K562 (cell line): ENCODE data around the gene ERCC6L. TPM values are rescaled to one million over a fixed set of nuclear protein-coding genes. Genes with fewer than 3 reads are reported as not detected.

Experiments used
- ATAC-seq: fragments of 200-7000 bp; cut with Tn5 transposase; 3 replicates; pipeline ENCODE4 v1.9.1; 2020; ENCODE audit warnings: moderate library complexity
- BruUV-seq: library from RNA; stranded (reverse); fragments of 400-500 nt; replicated peaks from 2 replicates; lab custom pipeline; 2021; lab: Mats Ljungman, UMichigan
- CTCF ChIA-PET: fragments of 300-600 bp; formaldehyde crosslinking; extraction: SDS; loops from one replicate; lab custom pipeline; 2021; ENCODE audit warnings: low intra/inter-chr PET ratio; lab: Yijun Ruan, JAX
- POLR2A ChIA-PET: fragments of 300-600, 350-650 bp; sonication (Branson Sonifier 250); formaldehyde crosslinking; extraction: SDS; loops from one replicate; lab custom pipeline; 2021; ENCODE audit warnings: antibody characterized with exemption, inconsistent platforms; lab: Yijun Ruan, JAX
- DNase-seq, 4 experiments: peaks; one replicate each; pipeline versions ENCODE4 v3.0.0 to v3.0.0-alpha.2; 2011 to 2018; ENCODE audit warnings: low spot score in 3 of 4, mixed read lengths in 3 of 4; ENCODE audit errors: extremely low read depth in 1 of 4
- FAIRE-seq: peaks from 2 replicates; lab custom pipeline; 2011; peaks lifted over from hg19 to GRCh38; lab: Jason Lieb, UNC
- H2AFZ ChIP-seq: 2 replicates; pipeline ENCODE4 v1.6.0; 2011; ENCODE audit warnings: low read depth, low read length, control low read depth, inconsistent platforms
- H3K27ac ChIP-seq: fragments of 200-600 bp; 3 replicates; pipeline ENCODE4 v1.8.0; 2011; ENCODE audit warnings: low read depth, mild to moderate bottlenecking, control low read depth, inconsistent platforms, low read length, moderate library complexity, mixed read lengths; ENCODE audit errors: extremely low read depth
- H3K27me3 ChIP-seq, 2 experiments: fragments of 300-600 bp in 1 of 2; 2 replicates in 1 of 2; 3 replicates in 1 of 2; pipeline versions ENCODE4 v1.6.0 to v1.8.0; 2011; ENCODE audit warnings: inconsistent platforms in 2 of 2, low read length in 2 of 2, mild to moderate bottlenecking in 1 of 2, mixed read lengths in 1 of 2, moderate library complexity in 1 of 2; ENCODE audit not compliant: control insufficient read depth in 2 of 2, insufficient read depth in 2 of 2
- H3K36me3 ChIP-seq: fragments of 300-600 bp; 3 replicates; pipeline ENCODE4 v1.8.0; 2011; ENCODE audit warnings: mild to moderate bottlenecking, low read length, inconsistent platforms; ENCODE audit not compliant: control insufficient read depth, insufficient read depth
- H3K4me1 ChIP-seq, 2 experiments: fragments of 200-600 bp in 1 of 2; replicated peaks in 1 of 2; 2 replicates in 1 of 2; 3 replicates in 1 of 2; pipeline versions ENCODE4 v1.5.1 to v1.8.0; 2011; ENCODE audit warnings: inconsistent platforms in 2 of 2, low read length in 2 of 2, mild to moderate bottlenecking in 1 of 2, mixed read lengths in 1 of 2, moderate library complexity in 1 of 2; ENCODE audit not compliant: control insufficient read depth in 2 of 2, insufficient read depth in 2 of 2
- H3K4me2 ChIP-seq: 2 replicates; pipeline ENCODE4 v1.6.1; 2011; ENCODE audit warnings: low read length, control low read depth, inconsistent platforms, mixed read lengths; ENCODE audit not compliant: insufficient read depth
- H3K4me3 ChIP-seq: fragments of 200-600 bp; sonication (generic), shearing (Covaris generic); 2 replicates; pipeline ENCODE4 v1.5.1; 2016; ENCODE audit warnings: control low read depth, inconsistent platforms
- H3K79me2 ChIP-seq: fragments of 200-600 bp; 3 replicates; pipeline ENCODE4 v1.8.0; 2011; ENCODE audit warnings: low read length, inconsistent platforms; ENCODE audit not compliant: control insufficient read depth, insufficient read depth
- H3K9ac ChIP-seq, 2 experiments: 2 replicates each; pipeline versions ENCODE4 v1.6.0 to v1.6.1; 2011; ENCODE audit warnings: low read depth in 2 of 2, low read length in 2 of 2, control low read depth in 1 of 2, inconsistent platforms in 1 of 2, mild to moderate bottlenecking in 1 of 2, mixed read lengths in 1 of 2; ENCODE audit not compliant: insufficient read depth in 1 of 2
- H3K9me1 ChIP-seq: one replicate; pipeline ENCODE4 v1.6.0; 2011; ENCODE audit warnings: inconsistent platforms, mild to moderate bottlenecking, low read length, moderate library complexity; ENCODE audit not compliant: control insufficient read depth, insufficient read depth
- H3K9me3 ChIP-seq: replicated peaks from 2 replicates; pipeline ENCODE4 v1.5.1; 2011; ENCODE audit warnings: low read depth, low read length, inconsistent platforms; ENCODE audit not compliant: control insufficient read depth, insufficient read depth
- H4K20me1 ChIP-seq: replicated peaks from 2 replicates; pipeline ENCODE4 v1.6.1; 2011; ENCODE audit warnings: low read length, inconsistent platforms, mixed read lengths; ENCODE audit not compliant: control insufficient read depth, insufficient read depth
- GABPB1 ChIP-seq: sonication (generic); formaldehyde crosslinking; IDR thresholded peaks from 2 replicates; pipeline ENCODE4 v1.8.0; 2022; ENCODE audit warnings: mild to moderate bottlenecking, missing genetic modification reagents
- POLR2H ChIP-seq: IDR thresholded peaks from 2 replicates; pipeline ENCODE4 v1.6.1; 2016; ENCODE audit warnings: missing genetic modification characterization, low read depth, mild to moderate bottlenecking, control low read depth, missing compliant biosample characterization, moderate library complexity
- ZHX1 ChIP-seq: fragments of 150-350 bp; conservative IDR thresholded peaks from 2 replicates; pipeline ENCODE4 v1.6.1; 2014; ENCODE audit warnings: low read length
- WGBS: fragments of 100-300 bp; shearing (Covaris generic); methylation state at CpG from one replicate; pipeline ENCODE4 v1.1.6; 2016; ENCODE audit warnings: low coverage, mixed read lengths; ENCODE audit not compliant: insufficient coverage; ENCODE audit errors: missing lambda C conversion rate; 5-methylcytosine and 5-hydroxymethylcytosine counted together
- in situ Hi-C: fragments of 300-500 bp; cut with MboI; formaldehyde crosslinking; loops from 4 replicates; pipeline ENCODE4 v1.15.0; 2018; ENCODE audit warnings: inconsistent platforms, mixed read lengths
- intact Hi-C: fragments of 100-400 bp; cut with micrococcal nuclease; formaldehyde crosslinking; loops from 2 replicates; pipeline ENCODE4 v1.14.2; 2022
- polyA plus RNA-seq, 8 experiments: library from polyadenylated mRNA; depleted of rRNA in 4 of 8; stranded (reverse) in 5 of 8; unstranded in 3 of 8; fragments of >200 nt; fragmentation: Nextera tagmentation in 2 of 8; fragmentation: Illumina TruSeq in 1 of 8; extraction: Ambion mirVana in 2 of 8; extraction: Trizol in 1 of 8; gene quantifications; 2 replicates each; pipeline versions ENCODE4 v1.2.1 to v1.2.3, GENCODE V29; 2011 to 2014; ENCODE audit warnings: inconsistent platforms in 1 of 8, missing spikeins in 1 of 8
- total RNA-seq, 7 experiments: library from RNA; depleted of rRNA in 6 of 7; stranded (reverse); fragments of >200 nt in 6 of 7; fragmentation: Illumina TruSeq in 2 of 7; extraction: Trizol in 2 of 7; gene quantifications; 2 replicates each; pipeline versions ENCODE4 v1.2.1 to v1.2.3, GENCODE V29; 2011 to 2021; ENCODE audit warnings: low replicate concordance in 1 of 7
- TF ChIP-seq, protein P1 (sequence below), 2 experiments: IDR thresholded peaks in 1 of 2; conservative IDR thresholded peaks in 1 of 2; 2 replicates each; pipeline ENCODE4 v1.6.1; 2016; ENCODE audit warnings: low read depth in 2 of 2, mild to moderate bottlenecking in 1 of 2, missing compliant biosample characterization in 1 of 2, missing genetic modification characterization in 1 of 2, moderate library complexity in 1 of 2

The ERCC6L gene
- total and polyA plus RNA-seq, 9 of the 15 experiments (the other 6 are each of a cell fraction or from before 2014, with no cell fraction given) = 6.4 to 17.4 (median 11.9) TPM

DNA sequence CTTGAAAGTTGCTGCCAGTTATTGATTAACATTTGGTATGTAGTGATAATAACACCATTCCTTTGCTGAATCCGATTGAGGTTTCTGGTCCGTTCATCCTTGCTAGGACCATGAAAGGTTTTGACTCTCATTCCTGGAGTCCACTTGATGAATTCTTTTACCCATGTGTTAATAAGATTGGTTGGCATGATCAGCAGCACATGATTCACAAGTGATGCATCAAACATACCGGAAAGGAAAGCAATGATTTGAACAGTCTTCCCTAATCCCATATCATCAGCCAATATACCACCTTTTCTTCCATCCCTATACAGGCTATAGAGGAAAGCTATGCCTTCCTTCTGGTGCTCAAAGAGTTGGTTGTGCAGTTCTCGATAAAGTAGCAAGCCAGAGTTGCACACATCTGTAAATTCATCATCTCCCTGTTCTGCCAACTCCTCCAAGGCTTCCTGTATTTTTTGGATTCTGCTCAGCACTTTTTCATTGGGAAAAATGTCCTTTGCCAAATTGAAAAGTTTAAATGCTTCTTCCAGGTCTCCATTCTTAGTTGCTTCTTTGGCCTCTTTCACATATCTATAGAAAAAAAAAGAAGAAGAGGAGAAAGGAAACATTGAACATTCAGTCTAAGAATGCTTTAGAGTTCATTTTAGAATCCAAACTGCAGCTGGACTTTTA is 30.6 kb downstream of the ERCC6L start:
- Histone ChIP-seq H3K9me3 (no peaks in the 10 kb centered on the region), H3K4me2 (no peak overlapping the region), H3K27me3 (no peaks in the 10 kb centered on the region), H3K9ac (no peak overlapping the region), H3K9me1 (no peaks in the 10 kb centered on the region), H3K36me3 (peaks cover 30% of the 10 kb centered on the region; the same call in 2 of the 3 replicates), H3K4me3 (no peak overlapping the region), H2AFZ (no peak overlapping the region), H4K20me1 (no peaks in the 10 kb centered on the region), H3K4me1 (no peaks in the 10 kb centered on the region), H3K79me2 (peaks cover 4% of the 10 kb centered on the region; the same call in 1 of the 3 replicates), H3K27ac (no peak overlapping the region)
- WGBS = 81% methylated on average over 4 of the region's 4 CpGs
- POLR2A ChIA-PET = no interaction called here
- no peak for DNase-seq
- intact Hi-C loops (no loop called here), in situ Hi-C loops (no loop called here)
- FAIRE-seq = no peak
- TF ChIP-seq POLR2H = no peak
- TF ChIP-seq, protein P1, sequence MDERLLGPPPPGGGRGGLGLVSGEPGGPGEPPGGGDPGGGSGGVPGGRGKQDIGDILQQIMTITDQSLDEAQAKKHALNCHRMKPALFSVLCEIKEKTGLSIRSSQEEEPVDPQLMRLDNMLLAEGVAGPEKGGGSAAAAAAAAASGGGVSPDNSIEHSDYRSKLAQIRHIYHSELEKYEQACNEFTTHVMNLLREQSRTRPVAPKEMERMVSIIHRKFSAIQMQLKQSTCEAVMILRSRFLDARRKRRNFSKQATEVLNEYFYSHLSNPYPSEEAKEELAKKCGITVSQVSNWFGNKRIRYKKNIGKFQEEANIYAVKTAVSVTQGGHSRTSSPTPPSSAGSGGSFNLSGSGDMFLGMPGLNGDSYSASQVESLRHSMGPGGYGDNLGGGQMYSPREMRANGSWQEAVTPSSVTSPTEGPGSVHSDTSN (CRISPR knock-in tag; IDR thresholded peaks at IDR 0.05; ENCODE audit: low read depth) = no peak
- TF ChIP-seq, protein P1 (tag; conservative IDR thresholded peaks at IDR 0.05; ENCODE audit: low read depth) = no peak
- no peak for TF ChIP-seq ZHX1
- no peak for TF ChIP-seq GABPB1 (CRISPR knock-in tag)
- no peak for ATAC-seq
- no TSS peak for BruUV-seq
- CTCF ChIA-PET = no interaction called here
